ENCODE data around the gene GRIN2A. TPM values are rescaled to one million over a fixed set of nuclear protein-coding genes. Genes with fewer than 3 reads are reported as not detected.

GRIN2A gene
- total and polyA plus RNA-seq, 4 experiments from 2014 or later: not detected

GRCh38 chr16:10085078-10085798 is 97.0 kb downstream of the GRIN2A start:
- CTCF ChIA-PET (ENCODE audit: partially characterized antibody): interaction anchor here (0.6 kb wide), 1 partner anchor 7 kb away, joined by 3 read pairs; no protein-coding TSS in a partner anchor
- Histone ChIP-seq H3K4me1 (ENCODE audit: insufficient read depth, low read length) (no peaks in the 10 kb centered on the region), H3K4me3 (ENCODE audit: low read length in 2 of 2) (no peak overlapping the region), H3K27me3 (ENCODE audit: insufficient read depth, low read length) (no peaks in the 10 kb centered on the region), H3K36me3 (ENCODE audit: insufficient read depth, low read length) (no peaks in the 10 kb centered on the region), H3K9me3 (ENCODE audit: control insufficient read depth in 1 of 2, low read length in 2 of 2) (no peaks in the 10 kb centered on the region), H3K27ac (ENCODE audit: low read depth, low read length) (no peak overlapping the region)
- DNase-seq: no peak
- intact Hi-C loops (cut with micrococcal nuclease): no loop called here
- Mint-ChIP-seq H3K4me1 (no peaks in the 10 kb centered on the region), H3K27ac (no peak overlapping the region), H3K36me3 (no peaks in the 10 kb centered on the region), H3K9me3 (peaks cover 0 to 19% (median 5%) of the 10 kb centered on the region in 8 donors), H3K4me3 (no peak overlapping the region), H3K27me3 (no peaks in the 10 kb centered on the region)
- POLR2A ChIA-PET (ENCODE audit: partially characterized antibody): no interaction called here

- no peak overlapping the region for H3K27ac Mint-ChIP-seq
- peaks cover 0 to 11% (median 4%) of the 10 kb centered on the region in 8 donors for H3K9me3 Mint-ChIP-seq
- Histone ChIP-seq H3K27me3 (ENCODE audit: insufficient read depth, low read length) (no peaks in the 10 kb centered on the region), H3K4me3 (ENCODE audit: low read length in 2 of 2) (no peak overlapping the region), H3K36me3 (ENCODE audit: insufficient read depth, low read length) (no peaks in the 10 kb centered on the region), H3K4me1 (ENCODE audit: insufficient read depth, low read length) (no peaks in the 10 kb centered on the region), H3K27ac (ENCODE audit: low read depth, low read length) (no peak overlapping the region), H3K9me3 (ENCODE audit: control insufficient read depth in 1 of 2, low read length in 2 of 2) (no peaks in the 10 kb centered on the region)
- no peaks in the 10 kb centered on the region for H3K27me3 Mint-ChIP-seq
- H3K36me3 Mint-ChIP-seq: no peaks in the 10 kb centered on the region
- no peaks in the 10 kb centered on the region for H3K4me1 Mint-ChIP-seq
- ChIA-PET CTCF (ENCODE audit: partially characterized antibody) (no interaction called here), POLR2A (ENCODE audit: partially characterized antibody) (no interaction called here)
- intact Hi-C loops (cut with micrococcal nuclease): no loop called here
- no peak overlapping the region for H3K4me3 Mint-ChIP-seq
- DNase-seq: no peak
Observed at GRCh38 chr16:10083301-10083700, 98.9 kb downstream of the GRIN2A start.

GRCh38 chr16:10081201-10081940 is 100.9 kb downstream of the GRIN2A start:
- Histone ChIP-seq H3K36me3 (ENCODE audit: insufficient read depth, low read length) (no peaks in the 10 kb centered on the region), H3K27me3 (ENCODE audit: insufficient read depth, low read length) (no peaks in the 10 kb centered on the region), H3K9me3 (ENCODE audit: control insufficient read depth in 1 of 2, low read length in 2 of 2) (no peaks in the 10 kb centered on the region), H3K27ac (ENCODE audit: low read depth, low read length) (no peak overlapping the region), H3K4me3 (ENCODE audit: low read length in 2 of 2) (no peak overlapping the region), H3K4me1 (ENCODE audit: insufficient read depth, low read length) (no peaks in the 10 kb centered on the region)
- CTCF ChIA-PET (ENCODE audit: partially characterized antibody): interaction anchor here (1.0 kb wide), 1 partner anchor 9 kb away, joined by 3 read pairs; no protein-coding TSS in a partner anchor
- Mint-ChIP-seq H3K9me3 (peaks cover 0 to 11% (median 2%) of the 10 kb centered on the region in 8 donors), H3K4me1 (no peaks in the 10 kb centered on the region), H3K36me3 (no peaks in the 10 kb centered on the region), H3K27ac (no peak overlapping the region), H3K4me3 (no peak overlapping the region), H3K27me3 (no peaks in the 10 kb centered on the region)
- intact Hi-C loops (cut with micrococcal nuclease): no loop called here
- no peak for DNase-seq
- POLR2A ChIA-PET (ENCODE audit: partially characterized antibody): no interaction called here

- H3K36me3 ChIP-seq (ENCODE audit: insufficient read depth, low read length): no peaks in the 10 kb centered on the region
- no peaks in the 10 kb centered on the region for H3K9me3 ChIP-seq (ENCODE audit: control insufficient read depth in 1 of 2, low read length in 2 of 2)
- no peaks in the 10 kb centered on the region for H3K27me3 ChIP-seq (ENCODE audit: insufficient read depth, low read length)
- Mint-ChIP-seq H3K27me3 (no peaks in the 10 kb centered on the region), H3K4me1 (no peaks in the 10 kb centered on the region), H3K9me3 (peaks cover 0 to 11% (median 1%) of the 10 kb centered on the region in 8 donors), H3K36me3 (no peaks in the 10 kb centered on the region), H3K27ac (no peak overlapping the region), H3K4me3 (no peak overlapping the region)
- H3K4me3 ChIP-seq (ENCODE audit: low read length in 2 of 2): no peak overlapping the region
- POLR2A ChIA-PET (ENCODE audit: partially characterized antibody): no interaction called here
- no peak for DNase-seq
- H3K4me1 ChIP-seq (ENCODE audit: insufficient read depth, low read length): no peaks in the 10 kb centered on the region
- intact Hi-C loops (cut with micrococcal nuclease): no loop called here
- H3K27ac ChIP-seq (ENCODE audit: low read depth, low read length): no peak overlapping the region
- CTCF ChIA-PET (ENCODE audit: partially characterized antibody): interaction anchor here (1.0 kb wide), 1 partner anchor 10 kb away, joined by 3 read pairs; no protein-coding TSS in a partner anchor
Observed at GRCh38 chr16:10080051-10080772, 102.0 kb downstream of the GRIN2A start.

GRCh38 chr16:10078541-10078949 is 103.7 kb downstream of the GRIN2A start:
- H3K9me3 Mint-ChIP-seq: peaks cover 0 to 10% (median 2%) of the 10 kb centered on the region in 8 donors
- no peak for DNase-seq
- no peaks in the 10 kb centered on the region for H3K36me3 Mint-ChIP-seq
- Histone ChIP-seq H3K4me1 (ENCODE audit: insufficient read depth, low read length) (no peaks in the 10 kb centered on the region), H3K27me3 (ENCODE audit: insufficient read depth, low read length) (no peaks in the 10 kb centered on the region), H3K36me3 (ENCODE audit: insufficient read depth, low read length) (no peaks in the 10 kb centered on the region), H3K9me3 (ENCODE audit: control insufficient read depth in 1 of 2, low read length in 2 of 2) (no peaks in the 10 kb centered on the region), H3K27ac (ENCODE audit: low read depth, low read length) (no peak overlapping the region), H3K4me3 (ENCODE audit: low read length in 2 of 2) (no peak overlapping the region)
- no peaks in the 10 kb centered on the region for H3K4me1 Mint-ChIP-seq
- ChIA-PET CTCF (ENCODE audit: partially characterized antibody) (no interaction called here), POLR2A (ENCODE audit: partially characterized antibody) (no interaction called here)
- no peaks in the 10 kb centered on the region for H3K27me3 Mint-ChIP-seq
- no peak overlapping the region for H3K27ac Mint-ChIP-seq
- intact Hi-C loops (cut with micrococcal nuclease): no loop called here
- H3K4me3 Mint-ChIP-seq: no peak overlapping the region

- H3K9me3 ChIP-seq (ENCODE audit: control insufficient read depth in 1 of 2, low read length in 2 of 2): no peaks in the 10 kb centered on the region
- no peak for DNase-seq
- POLR2A ChIA-PET (ENCODE audit: partially characterized antibody): no interaction called here
- Mint-ChIP-seq H3K9me3 (peaks cover 0 to 7% (median under 1%) of the 10 kb centered on the region in 8 donors), H3K4me1 (no peaks in the 10 kb centered on the region), H3K27ac (no peak overlapping the region), H3K27me3 (no peaks in the 10 kb centered on the region), H3K36me3 (no peaks in the 10 kb centered on the region), H3K4me3 (no peak overlapping the region)
- CTCF ChIA-PET (ENCODE audit: partially characterized antibody): no interaction called here
- no peak overlapping the region for H3K27ac ChIP-seq (ENCODE audit: low read depth, low read length)
- H3K4me1 ChIP-seq (ENCODE audit: insufficient read depth, low read length): no peaks in the 10 kb centered on the region
- H3K27me3 ChIP-seq (ENCODE audit: insufficient read depth, low read length): no peaks in the 10 kb centered on the region
- H3K4me3 ChIP-seq (ENCODE audit: low read length in 2 of 2): no peak overlapping the region
- intact Hi-C loops (cut with micrococcal nuclease): no loop called here
- no peaks in the 10 kb centered on the region for H3K36me3 ChIP-seq (ENCODE audit: insufficient read depth, low read length)
Observed at GRCh38 chr16:10077861-10078260, 104.4 kb downstream of the GRIN2A start.

GRCh38 chr16:10076037-10076436 is 106.2 kb downstream of the GRIN2A start:
- POLR2A ChIA-PET (ENCODE audit: partially characterized antibody): no interaction called here
- intact Hi-C loops (cut with micrococcal nuclease): no loop called here
- no peaks in the 10 kb centered on the region for H3K36me3 Mint-ChIP-seq

More at GRCh38 chr16:10076037-10076436, 106.2 kb downstream of the GRIN2A start:
- CTCF ChIA-PET (ENCODE audit: partially characterized antibody): no interaction called here
- peaks cover 0 to 2% (median 0%) of the 10 kb centered on the region in 8 donors for H3K9me3 Mint-ChIP-seq
- Histone ChIP-seq H3K9me3 (ENCODE audit: control insufficient read depth in 1 of 2, low read length in 2 of 2) (no peaks in the 10 kb centered on the region), H3K36me3 (ENCODE audit: insufficient read depth, low read length) (no peaks in the 10 kb centered on the region), H3K27ac (ENCODE audit: low read depth, low read length) (no peak overlapping the region), H3K27me3 (ENCODE audit: insufficient read depth, low read length) (no peaks in the 10 kb centered on the region), H3K4me1 (ENCODE audit: insufficient read depth, low read length) (no peaks in the 10 kb centered on the region), H3K4me3 (ENCODE audit: low read length in 2 of 2) (no peak overlapping the region)
- no peak overlapping the region for H3K27ac Mint-ChIP-seq
- H3K27me3 Mint-ChIP-seq: no peaks in the 10 kb centered on the region
- DNase-seq: no peak
- no peaks in the 10 kb centered on the region for H3K4me1 Mint-ChIP-seq
- no peak overlapping the region for H3K4me3 Mint-ChIP-seq
